ENCODE data around the gene BPIFA1. TPM values are rescaled to one million over a fixed set of nuclear protein-coding genes. Genes with fewer than 3 reads are reported as not detected.

The BPIFA1 gene
- total and polyA plus RNA-seq, 2 of the 8 experiments (the other 6 are each of a cell fraction or from before 2014, with no cell fraction given): not detected

GRCh38 chr20:33251496-33251895 is 15.7 kb downstream of the BPIFA1 start:
- 92% methylated on average over 3 of the region's 3 CpGs; no CpG with 5 or more reads in 1 of the 2 experiments for WGBS, 2 experiments (ENCODE audit: extremely low coverage in 1 of 2, insufficient coverage in 1 of 2, insufficient read length in 1 of 2, insufficient replicate concordance in 2 of 2, low coverage in 1 of 2, low lambda C conversion rate in 2 of 2, missing lambda C conversion rate in 1 of 2)
- Histone ChIP-seq H4K5ac (ENCODE audit: insufficient read length, low read depth, low read length) (no peak overlapping the region), H4K91ac (replicated peaks; ENCODE audit: insufficient read length, low read length) (no peak overlapping the region), H2BK20ac (ENCODE audit: low read length) (no peak overlapping the region), H3K9me3 (ENCODE audit: insufficient read depth in 2 of 2, low read depth in 1 of 2, low read length in 1 of 2) (no peaks in the 10 kb centered on the region), H3K4me2 (ENCODE audit: insufficient read depth in 1 of 2, low read depth in 2 of 2, low read length in 2 of 2) (no peak overlapping the region), H3K4me1 (replicated peaks in 1 of 4; ENCODE audit: control insufficient read depth in 3 of 4, insufficient read depth in 4 of 4, low read length in 3 of 4) (no peaks in the 10 kb centered on the region), H3K27me3 (replicated peaks in 1 of 4; ENCODE audit: control insufficient read depth in 3 of 4, extremely low read depth in 1 of 4, insufficient read depth in 3 of 4, low read length in 3 of 4) (no peaks in the 10 kb centered on the region), H3K79me2 (ENCODE audit: control insufficient read depth in 1 of 2, insufficient read depth in 2 of 2, low read length in 2 of 2) (no peaks in the 10 kb centered on the region), H3K23me2 (ENCODE audit: low read depth, low read length) (no peaks in the 10 kb centered on the region), H3K9ac (replicated peaks in 1 of 4; ENCODE audit: extremely low read depth in 1 of 4, low read depth in 3 of 4, low read length in 3 of 4) (no peak overlapping the region), H3K27ac (ENCODE audit: low read depth, low read length) (no peak overlapping the region), H2BK15ac (ENCODE audit: low read length) (no peak overlapping the region), H3K56ac (replicated peaks; ENCODE audit: insufficient read length, low read depth, low read length) (no peak overlapping the region), H3K23ac (ENCODE audit: insufficient read length) (no peak overlapping the region), H3K36me3 (ENCODE audit: control insufficient read depth in 2 of 4, insufficient read depth in 4 of 4, low read length in 3 of 4) (no peaks in the 10 kb centered on the region), H3K18ac (ENCODE audit: extremely low read depth, low read length) (no peak overlapping the region), H3K14ac (ENCODE audit: insufficient read length) (no peak overlapping the region), H3K4me3 (ENCODE audit: extremely low read depth in 1 of 4, insufficient read depth in 2 of 4, low read depth in 3 of 4, low read length in 4 of 4) (no peak overlapping the region), H2BK120ac (replicated peaks; ENCODE audit: low read depth, low read length) (no peak overlapping the region), H2AFZ (ENCODE audit: low read length) (no peak overlapping the region), H3K4ac (replicated peaks; ENCODE audit: insufficient read length, low read depth, low read length) (no peak overlapping the region), H2AK5ac (ENCODE audit: low read depth, low read length) (no peak overlapping the region), H4K8ac (ENCODE audit: extremely low read depth, insufficient read depth, low read length) (peak overlapping the region; percentile 5; the same call in 1 of the 2 replicates), H3K79me1 (ENCODE audit: low read depth, low read length) (no peaks in the 10 kb centered on the region), H4K20me1 (replicated peaks in 1 of 2; ENCODE audit: control insufficient read depth in 1 of 2, insufficient read depth in 2 of 2, low read length in 2 of 2) (no peaks in the 10 kb centered on the region), H2BK5ac (ENCODE audit: low read depth, low read length) (no peak overlapping the region), H2BK12ac (ENCODE audit: low read depth, low read length) (no peak overlapping the region)
- CTCF ChIA-PET (ENCODE audit: partially characterized antibody): interaction anchor here (0.7 to 2.5 kb wide), 4 partner anchors 11 to 23 kb away, joined by 3 to 11 read pairs (median 3); no protein-coding TSS in a partner anchor
- DNase-seq (ENCODE audit: low read depth in 1 of 2, low spot score in 2 of 2) (no peak), FAIRE-seq (no peak)
- POLR2A ChIA-PET (ENCODE audit: partially characterized antibody): no interaction called here
- no peak for TF ChIP-seq RXRA (IDR thresholded peaks at IDR 0.05; ENCODE audit: insufficient read depth, low read depth, low read length)
- no peak for TF ChIP-seq SIX5 (IDR thresholded peaks at IDR 0.05; ENCODE audit: low read depth, low read length)
- TF ChIP-seq TCF12 (IDR thresholded peaks at IDR 0.05; ENCODE audit: low read depth, low read length): no peak
- TF ChIP-seq, protein P1, sequence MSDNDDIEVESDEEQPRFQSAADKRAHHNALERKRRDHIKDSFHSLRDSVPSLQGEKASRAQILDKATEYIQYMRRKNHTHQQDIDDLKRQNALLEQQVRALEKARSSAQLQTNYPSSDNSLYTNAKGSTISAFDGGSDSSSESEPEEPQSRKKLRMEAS (IDR thresholded peaks at IDR 0.05): no peak
- TF ChIP-seq BACH1 (IDR thresholded peaks at IDR 0.05; ENCODE audit: low read length): no peak
- TF ChIP-seq CEBPB (IDR thresholded peaks at IDR 0.05; ENCODE audit: low read depth, low read length): no peak
